PC-3 (cell line): ENCODE results near the gene CAPN5.

Experiments used
- EZH2 ChIP-seq: fragments of 300-600 bp; sonication (generic); IDR thresholded peaks from one replicate; pipeline ENCODE4 v1.6.1; 2017; ENCODE audit warnings: antibody characterized with exemption, mild to moderate bottlenecking, low read length; ENCODE audit not compliant: unreplicated experiment
- TF ChIP-seq, protein P1 (sequence below): fragments of 300-600 bp; sonication (generic); conservative IDR thresholded peaks from 2 replicates; pipeline ENCODE4 v1.5.1; 2017; ENCODE audit warnings: antibody characterized with exemption, low read depth, mild to moderate bottlenecking, low read length

DNA sequence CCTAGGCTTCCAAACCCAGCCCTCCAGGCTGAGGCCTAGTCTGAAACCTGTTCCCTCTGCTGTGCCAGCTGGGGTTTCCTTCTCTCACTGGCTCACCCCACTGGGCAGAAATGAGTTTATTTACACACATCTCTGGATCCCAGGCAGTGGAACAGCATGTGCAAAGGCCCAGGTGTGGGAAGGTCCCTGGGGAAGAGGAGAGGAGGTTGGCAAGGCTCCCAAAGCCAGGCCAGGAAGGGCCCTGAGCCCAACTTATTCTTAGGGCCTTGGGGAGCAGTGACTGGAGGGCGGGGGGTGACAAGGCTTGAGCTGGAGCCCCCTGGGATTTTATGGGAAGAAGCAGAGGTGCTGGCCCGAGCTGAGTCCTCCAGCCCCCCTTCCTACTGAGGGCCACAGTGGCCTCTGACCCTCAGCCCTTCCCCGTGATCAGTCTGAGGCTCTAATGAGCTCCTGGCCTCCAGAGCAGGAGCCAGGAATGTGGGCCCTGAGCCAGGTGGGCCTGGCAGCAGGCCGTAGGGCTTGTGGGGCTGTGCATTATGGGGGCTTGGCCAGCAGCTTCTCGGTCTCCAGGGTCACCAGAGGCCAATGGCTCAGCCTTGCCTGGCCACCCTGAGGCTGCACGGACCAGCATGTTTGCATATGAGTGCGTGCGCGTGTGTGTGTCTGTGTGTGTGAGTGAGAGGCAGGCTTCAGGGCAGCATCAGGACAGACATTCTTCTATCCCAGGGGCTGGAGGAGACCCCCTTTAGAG, 64.2 kb downstream of the CAPN5 start:
- TF ChIP-seq EZH2 = no peak
- TF ChIP-seq, protein P1, sequence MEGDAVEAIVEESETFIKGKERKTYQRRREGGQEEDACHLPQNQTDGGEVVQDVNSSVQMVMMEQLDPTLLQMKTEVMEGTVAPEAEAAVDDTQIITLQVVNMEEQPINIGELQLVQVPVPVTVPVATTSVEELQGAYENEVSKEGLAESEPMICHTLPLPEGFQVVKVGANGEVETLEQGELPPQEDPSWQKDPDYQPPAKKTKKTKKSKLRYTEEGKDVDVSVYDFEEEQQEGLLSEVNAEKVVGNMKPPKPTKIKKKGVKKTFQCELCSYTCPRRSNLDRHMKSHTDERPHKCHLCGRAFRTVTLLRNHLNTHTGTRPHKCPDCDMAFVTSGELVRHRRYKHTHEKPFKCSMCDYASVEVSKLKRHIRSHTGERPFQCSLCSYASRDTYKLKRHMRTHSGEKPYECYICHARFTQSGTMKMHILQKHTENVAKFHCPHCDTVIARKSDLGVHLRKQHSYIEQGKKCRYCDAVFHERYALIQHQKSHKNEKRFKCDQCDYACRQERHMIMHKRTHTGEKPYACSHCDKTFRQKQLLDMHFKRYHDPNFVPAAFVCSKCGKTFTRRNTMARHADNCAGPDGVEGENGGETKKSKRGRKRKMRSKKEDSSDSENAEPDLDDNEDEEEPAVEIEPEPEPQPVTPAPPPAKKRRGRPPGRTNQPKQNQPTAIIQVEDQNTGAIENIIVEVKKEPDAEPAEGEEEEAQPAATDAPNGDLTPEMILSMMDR = no peak
